Sigmoid colon (tissue), 4 donors: ENCODE data around the gene CDK9.

Experiments
- POLR2AphosphoS5 ChIP-seq, 4 donors: sonication (generic); formaldehyde crosslinking; IDR thresholded peaks; one replicate each; pipeline ENCODE4 v1.6.1; 2017; ENCODE audit warnings: antibody characterized with exemption in 4 of 4
- TF ChIP-seq, protein P1 (sequence below), 4 experiments: fragments of 450-650 bp in 3 of 4; fragments of 200-600 bp in 1 of 4; IDR thresholded peaks; one replicate each; pipeline ENCODE4 v1.5.1; 2016 to 2019; ENCODE audit warnings: antibody characterized with exemption in 4 of 4, mild to moderate bottlenecking in 3 of 4, moderate library complexity in 2 of 4

DNA sequence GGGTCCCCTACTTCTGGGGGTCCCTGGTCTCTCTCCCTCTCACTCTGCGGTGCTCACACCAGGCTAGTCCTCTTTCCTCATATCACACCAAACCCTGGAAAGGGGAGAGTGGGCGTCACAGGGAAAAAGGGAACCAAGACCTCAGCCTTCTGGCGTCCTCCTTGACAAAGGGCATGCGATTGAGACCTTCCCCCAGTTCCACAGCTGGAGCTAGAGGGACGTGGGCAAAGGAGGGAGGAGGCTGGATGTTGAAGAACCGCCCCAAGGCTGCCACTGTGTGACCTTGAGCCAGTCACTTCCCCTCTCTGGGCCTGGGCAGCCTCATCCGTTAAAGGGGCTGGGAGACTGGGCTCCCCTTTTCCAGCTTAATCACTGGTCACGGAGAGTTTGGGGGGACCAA is 32.2 kb upstream of the CDK9 start:
- TF ChIP-seq, protein P1, sequence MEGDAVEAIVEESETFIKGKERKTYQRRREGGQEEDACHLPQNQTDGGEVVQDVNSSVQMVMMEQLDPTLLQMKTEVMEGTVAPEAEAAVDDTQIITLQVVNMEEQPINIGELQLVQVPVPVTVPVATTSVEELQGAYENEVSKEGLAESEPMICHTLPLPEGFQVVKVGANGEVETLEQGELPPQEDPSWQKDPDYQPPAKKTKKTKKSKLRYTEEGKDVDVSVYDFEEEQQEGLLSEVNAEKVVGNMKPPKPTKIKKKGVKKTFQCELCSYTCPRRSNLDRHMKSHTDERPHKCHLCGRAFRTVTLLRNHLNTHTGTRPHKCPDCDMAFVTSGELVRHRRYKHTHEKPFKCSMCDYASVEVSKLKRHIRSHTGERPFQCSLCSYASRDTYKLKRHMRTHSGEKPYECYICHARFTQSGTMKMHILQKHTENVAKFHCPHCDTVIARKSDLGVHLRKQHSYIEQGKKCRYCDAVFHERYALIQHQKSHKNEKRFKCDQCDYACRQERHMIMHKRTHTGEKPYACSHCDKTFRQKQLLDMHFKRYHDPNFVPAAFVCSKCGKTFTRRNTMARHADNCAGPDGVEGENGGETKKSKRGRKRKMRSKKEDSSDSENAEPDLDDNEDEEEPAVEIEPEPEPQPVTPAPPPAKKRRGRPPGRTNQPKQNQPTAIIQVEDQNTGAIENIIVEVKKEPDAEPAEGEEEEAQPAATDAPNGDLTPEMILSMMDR (IDR thresholded peaks at IDR 0.05): no peak
- no peak for TF ChIP-seq POLR2AphosphoS5 (IDR thresholded peaks at IDR 0.05)
